ENCODE measurements around the gene ANK2.

GRCh38 chr4:113212613-113213012 lies 163.2 kb downstream of the ANK2 start:
- TF ChIP-seq ZNF331 (CRISPR knock-in tag; IDR thresholded peaks at IDR 0.05; ENCODE audit: low read depth): no peak
- TF ChIP-seq, protein P1, sequence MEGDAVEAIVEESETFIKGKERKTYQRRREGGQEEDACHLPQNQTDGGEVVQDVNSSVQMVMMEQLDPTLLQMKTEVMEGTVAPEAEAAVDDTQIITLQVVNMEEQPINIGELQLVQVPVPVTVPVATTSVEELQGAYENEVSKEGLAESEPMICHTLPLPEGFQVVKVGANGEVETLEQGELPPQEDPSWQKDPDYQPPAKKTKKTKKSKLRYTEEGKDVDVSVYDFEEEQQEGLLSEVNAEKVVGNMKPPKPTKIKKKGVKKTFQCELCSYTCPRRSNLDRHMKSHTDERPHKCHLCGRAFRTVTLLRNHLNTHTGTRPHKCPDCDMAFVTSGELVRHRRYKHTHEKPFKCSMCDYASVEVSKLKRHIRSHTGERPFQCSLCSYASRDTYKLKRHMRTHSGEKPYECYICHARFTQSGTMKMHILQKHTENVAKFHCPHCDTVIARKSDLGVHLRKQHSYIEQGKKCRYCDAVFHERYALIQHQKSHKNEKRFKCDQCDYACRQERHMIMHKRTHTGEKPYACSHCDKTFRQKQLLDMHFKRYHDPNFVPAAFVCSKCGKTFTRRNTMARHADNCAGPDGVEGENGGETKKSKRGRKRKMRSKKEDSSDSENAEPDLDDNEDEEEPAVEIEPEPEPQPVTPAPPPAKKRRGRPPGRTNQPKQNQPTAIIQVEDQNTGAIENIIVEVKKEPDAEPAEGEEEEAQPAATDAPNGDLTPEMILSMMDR (conservative IDR thresholded peaks at IDR 0.05; ENCODE audit: low read depth in 2 of 2): no peak
- no peak for TF ChIP-seq POLR2AphosphoS5 (IDR thresholded peaks at IDR 0.05; ENCODE audit: low read depth)
- no peak for TF ChIP-seq EZH2phosphoT487 (IDR thresholded peaks at IDR 0.05; ENCODE audit: unreplicated experiment)
- TF ChIP-seq, protein P2, sequence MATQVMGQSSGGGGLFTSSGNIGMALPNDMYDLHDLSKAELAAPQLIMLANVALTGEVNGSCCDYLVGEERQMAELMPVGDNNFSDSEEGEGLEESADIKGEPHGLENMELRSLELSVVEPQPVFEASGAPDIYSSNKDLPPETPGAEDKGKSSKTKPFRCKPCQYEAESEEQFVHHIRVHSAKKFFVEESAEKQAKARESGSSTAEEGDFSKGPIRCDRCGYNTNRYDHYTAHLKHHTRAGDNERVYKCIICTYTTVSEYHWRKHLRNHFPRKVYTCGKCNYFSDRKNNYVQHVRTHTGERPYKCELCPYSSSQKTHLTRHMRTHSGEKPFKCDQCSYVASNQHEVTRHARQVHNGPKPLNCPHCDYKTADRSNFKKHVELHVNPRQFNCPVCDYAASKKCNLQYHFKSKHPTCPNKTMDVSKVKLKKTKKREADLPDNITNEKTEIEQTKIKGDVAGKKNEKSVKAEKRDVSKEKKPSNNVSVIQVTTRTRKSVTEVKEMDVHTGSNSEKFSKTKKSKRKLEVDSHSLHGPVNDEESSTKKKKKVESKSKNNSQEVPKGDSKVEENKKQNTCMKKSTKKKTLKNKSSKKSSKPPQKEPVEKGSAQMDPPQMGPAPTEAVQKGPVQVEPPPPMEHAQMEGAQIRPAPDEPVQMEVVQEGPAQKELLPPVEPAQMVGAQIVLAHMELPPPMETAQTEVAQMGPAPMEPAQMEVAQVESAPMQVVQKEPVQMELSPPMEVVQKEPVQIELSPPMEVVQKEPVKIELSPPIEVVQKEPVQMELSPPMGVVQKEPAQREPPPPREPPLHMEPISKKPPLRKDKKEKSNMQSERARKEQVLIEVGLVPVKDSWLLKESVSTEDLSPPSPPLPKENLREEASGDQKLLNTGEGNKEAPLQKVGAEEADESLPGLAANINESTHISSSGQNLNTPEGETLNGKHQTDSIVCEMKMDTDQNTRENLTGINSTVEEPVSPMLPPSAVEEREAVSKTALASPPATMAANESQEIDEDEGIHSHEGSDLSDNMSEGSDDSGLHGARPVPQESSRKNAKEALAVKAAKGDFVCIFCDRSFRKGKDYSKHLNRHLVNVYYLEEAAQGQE (IDR thresholded peaks at IDR 0.05; ENCODE audit: unreplicated experiment): no peak
- no peak for TF ChIP-seq CREB1 (CRISPR knock-in tag; IDR thresholded peaks at IDR 0.05; ENCODE audit: low read depth)
